ENCODE measurements around the gene VWF.

The VWF gene

DNA sequence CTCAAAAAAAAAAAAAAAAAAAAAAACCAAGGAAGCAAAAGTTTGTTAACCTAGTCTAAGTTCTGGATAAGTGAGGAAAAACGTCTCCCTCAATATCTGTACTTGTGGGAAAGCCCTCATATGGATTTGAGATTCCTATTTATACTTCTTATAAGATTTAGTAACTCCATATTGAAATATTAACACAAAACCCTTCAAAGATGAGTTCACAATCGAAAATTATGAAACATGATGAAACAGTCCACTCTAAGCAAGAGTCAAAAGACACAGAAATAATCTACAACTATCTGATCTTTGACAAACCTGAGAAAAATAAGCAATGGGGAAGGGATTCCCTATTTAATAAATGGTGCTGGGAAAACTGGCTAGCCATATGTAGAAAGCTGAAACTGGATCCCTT is 25.2 kb downstream of the VWF start:
- no peak for DNase-seq

- no peak for DNase-seq
Observed at GRCh38 chr12:6097411-6097810, 27.1 kb downstream of the VWF start.

- no peak for DNase-seq
Observed at GRCh38 chr12:6096527-6096926, 27.9 kb downstream of the VWF start.

DNA sequence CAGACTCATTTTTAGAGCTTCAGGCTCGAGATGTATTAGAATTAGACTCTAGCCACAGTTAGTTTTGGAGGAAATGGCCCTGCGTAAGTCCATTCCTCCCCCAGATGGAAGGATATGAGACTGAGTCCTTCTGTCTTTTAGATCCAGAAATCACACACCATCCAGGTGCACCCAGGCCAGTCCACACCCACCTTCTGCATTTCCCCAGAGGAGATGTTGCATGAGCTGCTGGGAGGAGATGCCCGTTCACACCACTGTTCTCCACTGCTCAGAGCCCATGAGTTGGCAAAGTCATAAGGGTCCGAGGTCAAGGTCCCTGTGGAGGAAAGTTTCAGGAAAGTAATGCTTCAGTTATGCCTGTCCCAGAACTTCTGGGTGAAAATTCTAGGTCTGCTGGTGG is 29.2 kb downstream of the VWF start:
- no peak for DNase-seq

- DNase-seq = no peak
Observed at GRCh38 chr12:6093764-6094163, 30.7 kb downstream of the VWF start.

GRCh38 chr12:6092784-6093722 is 31.4 kb downstream of the VWF start:
- peak; percentile 69 for DNase-seq

- no peak for DNase-seq
Observed at GRCh38 chr12:6091786-6092566, 32.5 kb downstream of the VWF start.

- DNase-seq = no peak
Observed at GRCh38 chr12:6090803-6091202, 33.7 kb downstream of the VWF start.

GRCh38 chr12:6088921-6089747 is 35.3 kb downstream of the VWF start:
- no peak for DNase-seq

- no peak for DNase-seq
Observed at GRCh38 chr12:6086316-6086715, 38.2 kb downstream of the VWF start.

- no peak for DNase-seq
Observed at GRCh38 chr12:6085841-6086240, 38.6 kb downstream of the VWF start.

- DNase-seq = no peak
Observed at GRCh38 chr12:6084969-6085450, 39.5 kb downstream of the VWF start.

DNA sequence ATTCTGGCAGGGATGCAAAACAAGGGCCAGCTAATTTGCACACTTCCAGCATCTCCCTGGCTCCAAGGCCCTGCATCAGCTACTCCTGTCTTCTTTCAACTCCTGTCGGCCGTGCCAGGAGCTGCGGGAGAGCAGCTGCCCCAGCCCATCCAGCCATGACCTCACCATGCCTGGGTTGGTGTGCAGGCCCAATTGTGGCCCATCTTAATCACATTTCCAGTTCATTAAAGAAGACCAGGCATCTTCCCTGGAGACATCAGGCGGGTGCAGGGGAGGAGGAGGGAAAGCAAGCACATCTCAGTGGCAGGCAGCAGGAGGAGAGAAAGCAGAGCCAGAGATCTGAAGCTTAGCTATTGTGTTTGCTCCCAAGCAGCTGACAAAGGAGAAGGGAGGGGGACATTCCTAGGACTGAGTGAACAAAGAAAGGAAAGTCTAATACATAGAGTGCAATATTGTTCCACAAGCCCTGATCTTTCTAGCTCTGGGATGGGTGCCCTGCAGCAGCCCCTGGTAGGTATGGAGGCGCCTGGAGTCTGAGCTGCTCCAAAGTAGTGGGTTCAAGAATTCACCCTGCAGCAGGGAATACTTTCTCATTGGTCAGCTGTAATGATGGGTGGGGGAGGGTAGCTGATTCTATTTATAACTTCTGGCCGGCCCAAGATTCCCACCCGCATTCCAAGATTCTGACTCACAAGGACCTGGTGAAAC is 40.1 kb downstream of the VWF start:
- no peak for DNase-seq

GRCh38 chr12:6083601-6084000 is 40.9 kb downstream of the VWF start:
- no peak for DNase-seq

DNA sequence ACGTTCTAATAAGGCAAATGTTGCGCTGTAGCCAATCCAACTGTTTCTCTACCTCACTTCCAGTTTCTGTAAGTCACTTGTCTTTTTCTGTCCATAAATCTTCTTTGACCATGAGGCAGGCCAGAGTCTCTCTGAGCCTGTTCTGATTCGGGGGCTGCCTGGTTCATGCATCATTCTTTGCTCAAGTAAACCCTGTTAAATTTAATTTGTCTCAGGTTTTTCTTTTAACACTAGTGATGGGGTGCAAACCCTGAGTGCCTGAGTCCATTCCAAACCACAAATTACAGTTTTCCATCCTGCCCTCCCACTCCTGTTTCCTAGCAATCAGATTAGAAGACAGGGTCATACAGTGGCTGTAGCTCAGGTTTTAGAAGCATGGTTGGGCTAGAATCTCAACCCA is 41.9 kb downstream of the VWF start:
- DNase-seq = no peak

GRCh38 chr12:6080149-6081045 is 44.1 kb downstream of the VWF start:
- DNase-seq = no peak

DNA sequence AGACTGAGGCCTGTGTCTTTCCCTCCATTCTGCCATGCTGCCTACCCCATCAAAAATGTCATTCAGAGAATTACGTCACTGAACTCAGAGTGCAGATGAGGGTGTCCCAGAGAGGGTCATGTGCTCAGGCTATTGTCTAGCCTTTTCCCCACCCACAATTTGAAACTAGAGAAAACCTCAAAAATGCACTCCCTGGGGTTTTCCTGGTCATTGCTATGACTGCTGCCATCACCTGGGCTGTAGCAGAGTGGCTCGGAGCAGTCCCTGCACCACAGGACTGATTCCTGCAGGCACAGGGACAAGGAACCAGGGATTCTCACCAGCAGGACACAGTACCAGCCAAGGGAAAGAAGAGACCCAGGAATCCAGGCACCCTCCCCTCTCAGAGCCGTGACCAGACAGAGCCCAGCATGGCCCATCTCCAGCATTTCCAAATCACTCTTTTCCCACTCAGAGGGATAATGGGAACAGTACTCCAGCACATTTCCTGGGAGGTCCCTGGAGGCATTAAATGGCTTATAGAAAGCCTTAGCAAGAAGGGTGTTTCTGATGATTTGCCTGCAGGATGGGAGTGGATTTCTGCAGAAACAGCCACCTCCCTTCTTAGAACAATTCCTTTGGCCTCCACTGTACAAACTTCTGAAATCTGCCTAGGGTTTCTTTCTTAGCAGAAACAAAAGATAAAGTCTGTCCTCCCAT is 45.9 kb downstream of the VWF start:
- DNase-seq = no peak

DNA sequence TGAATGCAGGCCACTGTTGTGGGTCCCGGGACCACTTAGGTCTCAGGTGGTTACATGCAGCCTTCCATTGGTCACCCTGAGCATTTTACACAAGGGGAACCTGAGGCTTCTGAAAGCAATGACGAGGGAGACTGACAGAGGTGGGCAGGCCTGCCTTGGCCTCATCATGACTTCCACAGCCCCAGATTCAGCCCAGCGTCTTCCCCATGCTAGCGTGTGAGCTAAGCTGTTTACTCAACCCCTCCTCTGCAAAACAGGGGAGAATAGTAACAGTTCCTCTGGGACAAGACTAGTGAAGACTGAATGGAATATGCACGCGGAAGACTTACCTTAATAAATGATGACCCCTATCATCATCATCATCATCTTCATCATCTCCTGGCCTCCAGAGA is 46.8 kb downstream of the VWF start:
- no peak for DNase-seq

DNA sequence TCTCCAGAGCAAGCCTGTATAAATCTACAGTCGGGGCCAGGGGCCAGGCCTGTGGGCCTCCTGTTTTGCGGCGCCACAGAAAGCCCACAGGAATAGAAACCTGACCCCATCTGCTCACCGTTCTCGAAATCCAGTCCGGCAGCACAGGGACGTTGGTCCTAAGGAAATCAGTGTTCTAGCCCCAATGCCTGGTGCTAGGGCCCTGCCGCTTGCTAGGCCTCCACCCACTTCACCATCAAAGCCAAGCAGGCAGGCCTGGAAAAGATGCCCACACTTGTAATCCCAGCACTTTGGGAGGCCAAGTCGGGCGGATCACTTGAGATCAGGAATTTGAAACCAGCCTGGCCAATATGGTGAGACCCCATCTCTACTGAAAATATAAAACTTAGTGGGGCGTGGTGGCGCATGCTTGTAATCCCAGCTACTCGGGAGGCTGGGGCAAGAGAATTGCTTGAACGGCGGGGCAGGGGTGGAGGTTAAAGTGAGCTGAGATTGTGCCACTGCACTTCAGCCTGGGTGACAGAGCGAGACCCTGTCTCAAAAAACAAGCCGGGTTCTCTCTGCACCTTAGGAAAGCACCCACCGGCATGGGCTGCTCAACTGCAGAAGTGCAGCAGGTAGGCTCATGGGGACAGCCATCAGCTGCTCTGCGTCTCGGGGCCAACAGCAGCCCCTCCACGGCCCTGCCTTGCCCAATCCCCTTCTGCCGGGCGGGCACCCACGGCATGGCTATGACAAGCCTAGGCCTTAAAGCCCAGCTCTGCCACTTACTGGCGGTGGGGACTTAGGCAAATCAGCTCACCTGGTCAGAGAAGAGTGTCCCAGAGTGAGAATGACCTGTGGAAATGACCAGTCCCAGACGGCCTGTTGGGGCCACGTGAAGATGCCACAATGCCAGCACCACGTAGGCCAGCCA is 47.4 kb downstream of the VWF start:
- DNase-seq = no peak

DNA sequence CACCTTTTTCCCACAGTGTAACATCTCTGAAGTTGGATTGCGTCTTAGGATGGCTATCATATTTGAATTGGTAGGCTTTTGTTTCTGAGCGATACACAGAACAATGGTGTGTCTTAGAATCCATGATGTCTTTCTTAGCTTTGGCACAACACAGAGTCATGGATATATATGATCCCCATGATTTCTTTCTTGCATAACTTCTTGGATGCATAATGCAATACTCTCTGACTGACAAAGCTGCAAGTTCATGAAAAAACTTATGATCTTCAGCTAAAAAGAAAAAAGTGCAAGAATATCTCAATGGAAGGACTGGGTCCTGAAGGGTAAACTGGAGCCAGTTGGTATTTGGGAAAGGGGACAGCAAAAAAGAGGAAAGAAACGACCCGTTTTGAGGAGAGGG is 48.1 kb downstream of the VWF start:
- no peak for DNase-seq

Measured in amniotic stem cell (primary cell).